Kidney epithelial cell (primary cell): ENCODE data around the gene DGKG. TPM values are rescaled to one million over a fixed set of nuclear protein-coding genes. Genes with fewer than 3 reads are reported as not detected.

Experiments used
- DNase-seq: peaks from one replicate; pipeline ENCODE4 v3.0.0-alpha.2; 2010; ENCODE audit warnings: low read depth
- H3K27me3 ChIP-seq: 2 replicates; pipeline ENCODE4 v1.6.0; 2011; ENCODE audit warnings: low read length; ENCODE audit not compliant: control insufficient read depth, insufficient read depth
- H3K36me3 ChIP-seq: 2 replicates; pipeline ENCODE4 v1.5.1; 2011; ENCODE audit warnings: low read length; ENCODE audit not compliant: control insufficient read depth, insufficient read depth
- H3K4me3 ChIP-seq: 2 replicates; pipeline ENCODE4 v1.5.1; 2011; ENCODE audit warnings: low read depth, mild to moderate bottlenecking, control low read depth, low read length
- CTCF ChIP-seq: IDR thresholded peaks from 2 replicates; pipeline ENCODE4 v1.5.1; 2011; ENCODE audit warnings: mild to moderate bottlenecking, moderate library complexity, low read length, control low read depth, inconsistent platforms; ENCODE audit not compliant: insufficient read depth, poor library complexity, severe bottlenecking
- total RNA-seq: library from RNA; depleted of rRNA; stranded (reverse); fragments of >200 nt; gene quantifications from 2 replicates; pipeline ENCODE4 v1.2.3, GENCODE V29; 2015

Gene DGKG
- total RNA-seq, 1 donor from 2014 or later: 0.04 TPM

GRCh38 chr3:186284349-186284652 is 77.7 kb downstream of the DGKG start:
- DNase-seq: no peak
- Histone ChIP-seq H3K4me3 (no peak overlapping the region), H3K27me3 (no peaks in the 10 kb centered on the region), H3K36me3 (no peaks in the 10 kb centered on the region)
- no peak for TF ChIP-seq CTCF

GRCh38 chr3:186283651-186284348 is 78.2 kb downstream of the DGKG start:
- DNase-seq: no peak
- Histone ChIP-seq H3K27me3 (no peaks in the 10 kb centered on the region), H3K36me3 (no peaks in the 10 kb centered on the region), H3K4me3 (no peak overlapping the region)
- no peak for TF ChIP-seq CTCF

GRCh38 chr3:186283096-186283495 is 78.9 kb downstream of the DGKG start:
- no peaks in the 10 kb centered on the region for H3K27me3 ChIP-seq
- no peak overlapping the region for H3K4me3 ChIP-seq
- no peaks in the 10 kb centered on the region for H3K36me3 ChIP-seq
- DNase-seq: no peak
- no peak for TF ChIP-seq CTCF

GRCh38 chr3:186281176-186281575 is 80.9 kb downstream of the DGKG start:
- no peaks in the 10 kb centered on the region for H3K36me3 ChIP-seq
- no peaks in the 10 kb centered on the region for H3K27me3 ChIP-seq
- no peak overlapping the region for H3K4me3 ChIP-seq
- no peak for TF ChIP-seq CTCF
- no peak for DNase-seq

- no peaks in the 10 kb centered on the region for H3K27me3 ChIP-seq
- no peak for TF ChIP-seq CTCF
- no peak for DNase-seq
Measured at GRCh38 chr3:186280737-186281136, 81.3 kb downstream of the DGKG start.

GRCh38 chr3:186277268-186277909 is 84.6 kb downstream of the DGKG start:
- Histone ChIP-seq H3K4me3 (no peak overlapping the region), H3K36me3 (no peaks in the 10 kb centered on the region), H3K27me3 (no peaks in the 10 kb centered on the region)
- TF ChIP-seq CTCF: peak; percentile 62
- no peak for DNase-seq

More at GRCh38 chr3:186280737-186281136, 81.3 kb downstream of the DGKG start:
- Histone ChIP-seq H3K4me3 (no peak overlapping the region), H3K36me3 (no peaks in the 10 kb centered on the region)
